ENCODE measurements around the gene STX11.

DNA sequence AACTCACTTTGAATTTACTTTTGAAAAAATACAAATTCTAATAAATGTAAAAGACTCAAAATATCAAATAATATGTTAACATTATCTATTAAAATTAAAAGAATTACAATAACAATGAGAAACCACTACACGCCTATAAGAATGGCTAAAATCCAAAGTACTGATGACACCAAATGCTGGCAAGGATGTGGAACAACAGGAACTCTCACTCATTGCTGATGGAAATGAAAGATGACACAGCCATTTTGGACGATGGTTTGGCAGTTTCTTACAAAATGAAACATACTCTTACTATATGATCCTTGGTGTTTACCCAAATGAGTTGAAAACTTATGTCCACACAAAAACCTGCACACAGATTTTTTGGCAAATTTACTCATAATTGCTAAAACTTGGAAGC lies 15.6 kb upstream of the STX11 start:
- TF ChIP-seq, protein P1, sequence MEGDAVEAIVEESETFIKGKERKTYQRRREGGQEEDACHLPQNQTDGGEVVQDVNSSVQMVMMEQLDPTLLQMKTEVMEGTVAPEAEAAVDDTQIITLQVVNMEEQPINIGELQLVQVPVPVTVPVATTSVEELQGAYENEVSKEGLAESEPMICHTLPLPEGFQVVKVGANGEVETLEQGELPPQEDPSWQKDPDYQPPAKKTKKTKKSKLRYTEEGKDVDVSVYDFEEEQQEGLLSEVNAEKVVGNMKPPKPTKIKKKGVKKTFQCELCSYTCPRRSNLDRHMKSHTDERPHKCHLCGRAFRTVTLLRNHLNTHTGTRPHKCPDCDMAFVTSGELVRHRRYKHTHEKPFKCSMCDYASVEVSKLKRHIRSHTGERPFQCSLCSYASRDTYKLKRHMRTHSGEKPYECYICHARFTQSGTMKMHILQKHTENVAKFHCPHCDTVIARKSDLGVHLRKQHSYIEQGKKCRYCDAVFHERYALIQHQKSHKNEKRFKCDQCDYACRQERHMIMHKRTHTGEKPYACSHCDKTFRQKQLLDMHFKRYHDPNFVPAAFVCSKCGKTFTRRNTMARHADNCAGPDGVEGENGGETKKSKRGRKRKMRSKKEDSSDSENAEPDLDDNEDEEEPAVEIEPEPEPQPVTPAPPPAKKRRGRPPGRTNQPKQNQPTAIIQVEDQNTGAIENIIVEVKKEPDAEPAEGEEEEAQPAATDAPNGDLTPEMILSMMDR (IDR thresholded peaks at IDR 0.05; ENCODE audit: low read length) = no peak
- TF ChIP-seq EZH2 (optimal IDR thresholded peaks at IDR 0.05; ENCODE audit: low read depth, low read length) = no peak
